Ovary (tissue), 9 donors: Measurements from ENCODE around the gene PLA1A. TPM values are rescaled to one million over a fixed set of nuclear protein-coding genes. Genes with fewer than 3 reads are reported as not detected.
A peak's percentile ranks its signal among the peaks of the same experiment; 100 is the strongest.

Experiments used
- DNase-seq, 5 donors: peaks; one replicate each; pipeline ENCODE4 v3.0.0-alpha.2; 2019 to 2020
- H3K27ac ChIP-seq, 2 donors: fragments of 200-600 bp; one replicate each; pipeline versions ENCODE4 v1.5.1 to v1.8.0; 2019 to 2022
- H3K27me3 ChIP-seq: fragments of 200-600 bp; one replicate; pipeline ENCODE4 v1.8.0; 2022
- H3K36me3 ChIP-seq: fragments of 200-600 bp; sonication (generic); one replicate; pipeline ENCODE4 v1.5.1; 2019
- H3K4me1 ChIP-seq: one replicate; pipeline ENCODE4 v1.8.1; 2013; ENCODE audit warnings: mild to moderate bottlenecking, moderate library complexity; ENCODE audit not compliant: insufficient read depth
- H3K4me3 ChIP-seq: fragments of 200-600 bp; sonication (generic); one replicate; pipeline ENCODE4 v1.5.1; 2017
- H3K9me3 ChIP-seq, 2 donors: fragments of 200-600 bp in 1 of 2; sonication (generic) in 1 of 2; one replicate each; pipeline versions ENCODE4 v1.5.1 to v1.8.1; 2013 to 2019; ENCODE audit warnings: mild to moderate bottlenecking in 1 of 2, moderate library complexity in 1 of 2
- EP300 ChIP-seq: sonication (generic); formaldehyde crosslinking; IDR thresholded peaks from one replicate; pipeline ENCODE4 v1.6.1; 2017; ENCODE audit warnings: antibody characterized with exemption
- POLR2A ChIP-seq: fragments of 450-650 bp; IDR thresholded peaks from one replicate; pipeline ENCODE4 v1.6.1; 2017; ENCODE audit warnings: antibody characterized with exemption, mild to moderate bottlenecking, moderate library complexity
- WGBS, 3 donors: extraction: QIAGEN DNeasy Blood & Tissue Kit in 1 of 3; methylation state at CpG; one replicate each; pipeline versions ENCODE4 v1.1.5 to v1.1.7; 2013 to 2017; 5-methylcytosine and 5-hydroxymethylcytosine counted together
- intact Hi-C, 4 donors: fragments of 100-400 bp; cut with DNase I; formaldehyde crosslinking; loops; one replicate each; pipeline versions ENCODE4 v1.11.0 to v1.15.1; 2022 to 2023
- polyA plus RNA-seq, 2 donors: library from polyadenylated mRNA; stranded (reverse); fragments of 200-250 nt in 1 of 2; fragments of 350-450 nt in 1 of 2; fragmentation: Illumina TruSeq in 1 of 2; extraction: RNeasy Lipid Tissue Mini Kit (QIAGEN cat#74804) in 1 of 2; gene quantifications; one replicate each; pipeline ENCODE4 v1.2.3, GENCODE V29; 2013 to 2014
- total RNA-seq, 7 donors: library from RNA; depleted of rRNA in 2 of 7; stranded (reverse); fragments of >200 nt in 2 of 7; fragmentation: NEBNext Ultra II Directional in 3 of 7; extraction: Animal tissue kit (Norgen Biotek cat#: 25700) in 3 of 7; gene quantifications; one replicate each; pipeline versions ENCODE4 v1.1.0 to v1.2.4, GENCODE V29; 2016 to 2023
- TF ChIP-seq, protein P1 (sequence below), 3 donors: fragments of 450-650 bp in 2 of 3; fragments of 200-600 bp in 1 of 3; IDR thresholded peaks; one replicate each; pipeline versions ENCODE4 v1.5.1 to v1.8.0; 2016 to 2022; ENCODE audit warnings: antibody characterized with exemption in 3 of 3, mild to moderate bottlenecking in 1 of 3
- donor health status: DM: no; HTN: no; CAD: no; lungs with moderate emphysema.
- donor health status: DM: no; HTN: no; CAD: no.
- donor health status: Bipolar disorder and iron deficiency.
- donor health status: DM: yes; HTN: yes; CAD: no.
- donor health status: DM: no; HTN: no; CAD: no.
- donor health status: DM: yes; HTN: yes; CAD: no.

PLA1A gene
- total and polyA plus RNA-seq, 9 donors = 0.53 to 9.9 (median 1.5) TPM

GRCh38 chr3:119588112-119588511 lies 9.6 kb upstream of the PLA1A start:
- no peaks in the 10 kb centered on the region for H3K4me1 ChIP-seq
- no peaks in the 10 kb centered on the region for H3K36me3 ChIP-seq
- no peak overlapping the region for H3K27ac ChIP-seq
- no peak overlapping the region for H3K4me3 ChIP-seq
- 76 to 85% (median 77%) methylated on average over 3 of the region's 3 CpGs for WGBS, 3 donors
- intact Hi-C loops = no loop called here
- TF ChIP-seq, protein P1, sequence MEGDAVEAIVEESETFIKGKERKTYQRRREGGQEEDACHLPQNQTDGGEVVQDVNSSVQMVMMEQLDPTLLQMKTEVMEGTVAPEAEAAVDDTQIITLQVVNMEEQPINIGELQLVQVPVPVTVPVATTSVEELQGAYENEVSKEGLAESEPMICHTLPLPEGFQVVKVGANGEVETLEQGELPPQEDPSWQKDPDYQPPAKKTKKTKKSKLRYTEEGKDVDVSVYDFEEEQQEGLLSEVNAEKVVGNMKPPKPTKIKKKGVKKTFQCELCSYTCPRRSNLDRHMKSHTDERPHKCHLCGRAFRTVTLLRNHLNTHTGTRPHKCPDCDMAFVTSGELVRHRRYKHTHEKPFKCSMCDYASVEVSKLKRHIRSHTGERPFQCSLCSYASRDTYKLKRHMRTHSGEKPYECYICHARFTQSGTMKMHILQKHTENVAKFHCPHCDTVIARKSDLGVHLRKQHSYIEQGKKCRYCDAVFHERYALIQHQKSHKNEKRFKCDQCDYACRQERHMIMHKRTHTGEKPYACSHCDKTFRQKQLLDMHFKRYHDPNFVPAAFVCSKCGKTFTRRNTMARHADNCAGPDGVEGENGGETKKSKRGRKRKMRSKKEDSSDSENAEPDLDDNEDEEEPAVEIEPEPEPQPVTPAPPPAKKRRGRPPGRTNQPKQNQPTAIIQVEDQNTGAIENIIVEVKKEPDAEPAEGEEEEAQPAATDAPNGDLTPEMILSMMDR (IDR thresholded peaks at IDR 0.05) = no peak
- TF ChIP-seq EP300 = no peak
- TF ChIP-seq POLR2A = no peak
- no peaks in the 10 kb centered on the region for H3K27me3 ChIP-seq
- peak in 1 of 5 donors; percentile 50 for DNase-seq
- no peaks in the 10 kb centered on the region for H3K9me3 ChIP-seq

DNA sequence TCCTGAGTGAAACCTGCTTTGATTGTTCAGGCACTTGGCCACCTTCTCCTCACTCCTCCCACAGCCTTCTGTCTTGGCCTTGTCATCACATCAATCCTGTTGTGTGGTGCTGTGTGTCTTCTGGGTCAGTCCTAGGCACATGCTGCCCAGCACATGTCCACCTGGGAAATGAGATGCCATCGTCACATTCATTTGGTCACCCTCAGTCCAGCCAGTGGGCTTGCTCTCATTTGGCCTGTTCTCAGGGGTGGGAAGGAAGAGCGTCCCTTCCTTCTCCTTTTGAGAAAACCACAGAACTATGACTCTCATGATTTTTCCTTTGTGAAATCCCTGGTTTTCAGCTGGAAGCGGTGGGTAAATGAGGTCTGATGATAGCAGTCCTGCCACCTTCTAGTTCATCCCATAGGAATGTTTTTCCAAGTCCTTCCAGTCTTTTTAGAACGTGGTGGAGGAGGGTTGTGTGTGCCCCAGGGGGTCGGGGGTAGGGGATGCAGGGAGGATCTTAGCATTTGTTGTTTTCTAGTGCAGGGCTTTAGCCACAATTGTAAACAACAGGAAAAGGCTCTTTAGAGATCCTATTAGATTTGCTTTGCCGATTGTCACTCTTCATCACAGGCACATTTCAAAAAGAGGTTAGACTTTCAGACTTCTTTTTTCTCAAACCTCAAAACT lies 8.4 kb upstream of the PLA1A start:
- H3K4me1 ChIP-seq = no peaks in the 10 kb centered on the region
- H3K9me3 ChIP-seq = no peaks in the 10 kb centered on the region
- H3K36me3 ChIP-seq = no peaks in the 10 kb centered on the region
- no peak for TF ChIP-seq POLR2A
- TF ChIP-seq EP300 = no peak
- TF ChIP-seq, protein P1 (IDR thresholded peaks at IDR 0.05) = no peak
- H3K27ac ChIP-seq = no peak overlapping the region
- DNase-seq = no peak
- intact Hi-C loops = no loop called here
- H3K4me3 ChIP-seq = no peak overlapping the region
- 69 to 74% (median 71%) methylated on average over 6 of the region's 6 CpGs for WGBS, 3 donors
- H3K27me3 ChIP-seq = no peaks in the 10 kb centered on the region

DNA sequence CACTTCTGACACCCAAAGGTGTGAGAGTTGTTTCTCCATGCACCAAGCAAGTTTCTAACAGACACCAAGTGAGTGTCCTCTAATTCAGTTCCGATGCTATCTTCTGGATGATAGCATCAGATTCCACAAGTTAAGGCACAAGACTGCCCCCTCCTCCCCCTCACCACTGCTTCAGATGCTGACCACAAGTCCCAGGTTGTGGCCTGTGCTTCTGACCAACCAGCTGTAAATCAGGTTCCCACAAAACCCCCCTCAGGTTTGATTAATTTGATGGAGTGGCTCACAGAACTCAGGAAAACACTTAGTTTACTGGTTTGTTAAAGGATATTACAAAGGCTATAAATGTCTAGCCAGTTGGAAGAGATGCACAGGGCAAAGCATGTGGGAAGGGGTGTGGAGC lies 7.0 kb upstream of the PLA1A start:
- DNase-seq = no peak
- WGBS, 3 donors = 86 to 91% (median 87%) methylated on average over 1 of the region's 1 CpG
- Histone ChIP-seq H3K4me1 (no peaks in the 10 kb centered on the region), H3K9me3 (no peaks in the 10 kb centered on the region), H3K36me3 (no peaks in the 10 kb centered on the region), H3K4me3 (no peak overlapping the region), H3K27ac (no peak overlapping the region), H3K27me3 (no peaks in the 10 kb centered on the region)
- intact Hi-C loops = no loop called here
- TF ChIP-seq, protein P1 (IDR thresholded peaks at IDR 0.05) = no peak
- TF ChIP-seq POLR2A (no peak), EP300 (no peak)

GRCh38 chr3:119592861-119593260 lies 4.8 kb upstream of the PLA1A start:
- H3K27ac ChIP-seq = no peak overlapping the region
- no peaks in the 10 kb centered on the region for H3K36me3 ChIP-seq
- intact Hi-C loops = no loop called here
- no peak for DNase-seq
- no peaks in the 10 kb centered on the region for H3K9me3 ChIP-seq
- H3K4me3 ChIP-seq = no peak overlapping the region
- WGBS, 3 donors = 48 to 62% (median 61%) methylated on average over 1 of the region's 1 CpG
- TF ChIP-seq POLR2A (no peak), EP300 (no peak)
- TF ChIP-seq, protein P1 (IDR thresholded peaks at IDR 0.05) = no peak
- peaks cover 1% of the 10 kb centered on the region for H3K4me1 ChIP-seq
- H3K27me3 ChIP-seq = no peaks in the 10 kb centered on the region
